Stomach (tissue), 4 donors: ENCODE data around the gene AK2.

ENCODE experiments used
- CTCF ChIP-seq, 7 experiments: fragments of 450-650 bp in 4 of 7; fragments of 200-600 bp in 3 of 7; sonication (generic) in 3 of 7; IDR thresholded peaks; one replicate each; pipeline ENCODE4 v1.5.1; 2016 to 2019; ENCODE audit warnings: antibody characterized with exemption in 7 of 7, control low read depth in 2 of 7, mild to moderate bottlenecking in 1 of 7
- EP300 ChIP-seq: sonication (generic); formaldehyde crosslinking; IDR thresholded peaks from one replicate; pipeline ENCODE4 v1.6.1; 2017; ENCODE audit warnings: antibody characterized with exemption
- POLR2A ChIP-seq, 4 donors: fragments of 450-650 bp; IDR thresholded peaks; one replicate each; pipeline ENCODE4 v1.6.1; 2016; ENCODE audit warnings: antibody characterized with exemption in 4 of 4, control low read depth in 2 of 4, mild to moderate bottlenecking in 1 of 4, moderate library complexity in 1 of 4
- POLR2AphosphoS5 ChIP-seq, 3 donors: sonication (generic); formaldehyde crosslinking; IDR thresholded peaks; one replicate each; pipeline ENCODE4 v1.6.1; 2016; ENCODE audit warnings: antibody characterized with exemption in 3 of 3

- no peak for TF ChIP-seq CTCF (IDR thresholded peaks at IDR 0.05)
- TF ChIP-seq POLR2A (IDR thresholded peaks at IDR 0.05), result no peak
- TF ChIP-seq POLR2AphosphoS5 (IDR thresholded peaks at IDR 0.05), result no peak
- TF ChIP-seq EP300, result no peak
Measured at GRCh38 chr1:33029209-33029608, 7.5 kb downstream of the AK2 start.
